Esophagus squamous epithelium (tissue), 5 donors: Measurements from ENCODE around the gene ARL5A. TPM values are rescaled to one million over a fixed set of nuclear protein-coding genes. Genes with fewer than 3 reads are reported as not detected.
"Not testable (repeated sequence)": the region's sequence is repeated elsewhere in the genome, so short reads cannot be mapped to it uniquely, and the experiment has no call there.

Experiments
- DNase-seq: peaks from one replicate; lab custom pipeline; 2025; lab: John Stamatoyannopoulos, UW
- H3K27ac ChIP-seq, 4 donors: fragments of 200-600 bp; sonication (generic); one replicate each; pipeline ENCODE4 v1.5.1; 2016 to 2019; ENCODE audit warnings: mild to moderate bottlenecking in 1 of 4
- H3K27me3 ChIP-seq, 4 donors: fragments of 200-600 bp; sonication (generic); 1 replicate in 3 of 4; 2 replicates in 1 of 4; pipeline versions ENCODE4 v1.5.1 to v1.6.0; 2017 to 2021; ENCODE audit warnings: antibody characterized with exemption in 1 of 4
- H3K36me3 ChIP-seq, 3 donors: fragments of 200-600 bp; sonication (generic); one replicate each; pipeline ENCODE4 v1.5.1; 2016 to 2019
- H3K4me1 ChIP-seq, 3 donors: fragments of 200-600 bp; sonication (generic); one replicate each; pipeline ENCODE4 v1.5.1; 2017 to 2019
- H3K4me3 ChIP-seq, 4 donors: fragments of 200-600 bp; sonication (generic); 1 replicate in 3 of 4; 2 replicates in 1 of 4; pipeline ENCODE4 v1.5.1; 2016 to 2019; ENCODE audit warnings: mild to moderate bottlenecking in 2 of 4, moderate library complexity in 1 of 4
- H3K9me3 ChIP-seq, 3 donors: fragments of 200-600 bp; sonication (generic); one replicate each; pipeline ENCODE4 v1.5.1; 2016 to 2019
- CTCF ChIP-seq, 6 experiments: fragments of 450-650 bp in 4 of 6; fragments of 200-600 bp in 2 of 6; sonication (generic) in 2 of 6; IDR thresholded peaks; one replicate each; pipeline ENCODE4 v1.5.1; 2016 to 2019; ENCODE audit warnings: antibody characterized with exemption in 6 of 6, mild to moderate bottlenecking in 4 of 6, moderate library complexity in 4 of 6
- POLR2A ChIP-seq, 4 donors: fragments of 450-650 bp; IDR thresholded peaks; one replicate each; pipeline ENCODE4 v1.6.1; 2017; ENCODE audit warnings: antibody characterized with exemption in 4 of 4, mild to moderate bottlenecking in 4 of 4, moderate library complexity in 3 of 4
- WGBS, 2 donors: methylation state at CpG; one replicate each; pipeline ENCODE4 v1.1.5; 2018; 5-methylcytosine and 5-hydroxymethylcytosine counted together
- intact Hi-C: fragments of 100-400 bp; cut with DNase I; formaldehyde crosslinking; loops from one replicate; pipeline ENCODE4 v1.15.0; 2022
- total RNA-seq, 4 donors: library from RNA; depleted of rRNA; stranded (reverse); fragments of >200 nt; gene quantifications; one replicate each; pipeline ENCODE4 v1.1.0, GENCODE V29; 2016
- donor health status: DM: yes; HTN: yes; CAD: no.

Gene ARL5A
- total RNA-seq, 4 donors from 2014 or later: 41.8 to 81.5 (median 47.2) TPM

GRCh38 chr2:151799886-151800292, 28.3 kb downstream of the ARL5A start:
- no peak for DNase-seq
- intact Hi-C loops: no loop called here
- TF ChIP-seq CTCF (IDR thresholded peaks at IDR 0.05): no peak
- TF ChIP-seq POLR2A (IDR thresholded peaks at IDR 0.05): no peak
- Histone ChIP-seq H3K4me1 (no peaks in the 10 kb centered on the region), H3K27me3 (no peaks in the 10 kb centered on the region), H3K4me3 (no peak overlapping the region), H3K9me3 (no peaks in the 10 kb centered on the region), H3K27ac (no peak overlapping the region), H3K36me3 (peaks cover 0 to 46% (median 0%) of the 10 kb centered on the region in 3 donors)
- 88 to 91% methylated on average over 3 of the region's 3 CpGs for WGBS, 2 donors

- Histone ChIP-seq H3K36me3 (peaks cover 0 to 41% (median 0%) of the 10 kb centered on the region in 3 donors), H3K4me1 (no peaks in the 10 kb centered on the region), H3K27ac (no peak overlapping the region), H3K4me3 (no peak overlapping the region), H3K9me3 (no peaks in the 10 kb centered on the region), H3K27me3 (no peaks in the 10 kb centered on the region)
- intact Hi-C loops: no loop called here
- no peak for DNase-seq
- TF ChIP-seq CTCF (IDR thresholded peaks at IDR 0.05): no peak
- no peak for TF ChIP-seq POLR2A (IDR thresholded peaks at IDR 0.05)
- 95 to 100% methylated on average over 2 of the region's 2 CpGs for WGBS, 2 donors
Observed at GRCh38 chr2:151796774-151797173, 31.4 kb downstream of the ARL5A start.

GRCh38 chr2:151795646-151796240, 32.5 kb downstream of the ARL5A start:
- H3K36me3 ChIP-seq: peaks cover 0 to 43% (median 0%) of the 10 kb centered on the region in 3 donors
- no peaks in the 10 kb centered on the region for H3K4me1 ChIP-seq
- no peaks in the 10 kb centered on the region for H3K9me3 ChIP-seq
- TF ChIP-seq POLR2A (IDR thresholded peaks at IDR 0.05): no peak
- no peak for TF ChIP-seq CTCF (IDR thresholded peaks at IDR 0.05)
- 52 to 67% methylated on average over 4 of the region's 4 CpGs for WGBS, 2 donors
- no peak overlapping the region for H3K27ac ChIP-seq
- intact Hi-C loops: no loop called here
- H3K27me3 ChIP-seq: no peaks in the 10 kb centered on the region
- no peak for DNase-seq
- H3K4me3 ChIP-seq: no peak overlapping the region

- DNase-seq, H3K27me3 ChIP-seq, H3K4me3 ChIP-seq, H3K4me1 ChIP-seq, H3K27ac ChIP-seq, intact Hi-C loops, H3K9me3 ChIP-seq: not testable (repeated sequence)
- WGBS, 2 donors: 97 to 100% methylated on average over 3 to 5 of the region's 6 CpGs
- peaks cover 0 to 35% (median 0%) of the 10 kb centered on the region in 3 donors for H3K36me3 ChIP-seq
Observed at GRCh38 chr2:151794422-151794821, 33.8 kb downstream of the ARL5A start.

- no peak for DNase-seq
- no peak overlapping the region for H3K4me3 ChIP-seq
- no peaks in the 10 kb centered on the region for H3K9me3 ChIP-seq
- WGBS, 2 donors: 95% methylated on average over 3 of the region's 3 CpGs
- H3K27ac ChIP-seq: no peak overlapping the region
- TF ChIP-seq POLR2A (IDR thresholded peaks at IDR 0.05) (no peak), CTCF (IDR thresholded peaks at IDR 0.05) (no peak)
- H3K27me3 ChIP-seq: no peaks in the 10 kb centered on the region
- H3K4me1 ChIP-seq: no peaks in the 10 kb centered on the region
- intact Hi-C loops: no loop called here
- H3K36me3 ChIP-seq: peaks cover 0 to 35% (median 0%) of the 10 kb centered on the region in 3 donors
Observed at GRCh38 chr2:151793123-151793522, 35.1 kb downstream of the ARL5A start.
